ENCODE measurements around the gene MOCS1. TPM values are rescaled to one million over a fixed set of nuclear protein-coding genes. Genes with fewer than 3 reads are reported as not detected.
A peak's percentile ranks its signal among the peaks of the same experiment; 100 is the strongest.

Gene MOCS1
- total RNA-seq, 1 donor = 8.4 TPM

DNA sequence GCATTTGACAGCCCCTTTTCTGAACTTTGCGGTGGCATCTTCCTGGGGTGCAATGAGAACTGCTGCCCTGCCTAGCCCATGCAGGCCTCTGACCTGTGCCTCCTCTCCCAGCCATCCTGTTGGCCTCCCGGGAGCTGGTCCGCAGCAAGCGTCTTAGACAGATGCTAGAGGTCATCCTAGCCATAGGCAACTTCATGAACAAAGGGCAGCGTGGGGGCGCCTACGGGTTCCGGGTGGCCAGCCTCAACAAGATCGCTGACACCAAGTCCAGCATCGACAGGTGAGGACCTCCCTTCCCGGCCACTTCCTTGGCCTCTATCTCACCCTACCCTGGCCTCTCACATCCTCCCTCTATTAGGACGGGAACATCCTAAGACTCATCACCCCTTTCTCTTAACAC lies 37.6 kb downstream of the MOCS1 start:
- TF ChIP-seq, protein P1, sequence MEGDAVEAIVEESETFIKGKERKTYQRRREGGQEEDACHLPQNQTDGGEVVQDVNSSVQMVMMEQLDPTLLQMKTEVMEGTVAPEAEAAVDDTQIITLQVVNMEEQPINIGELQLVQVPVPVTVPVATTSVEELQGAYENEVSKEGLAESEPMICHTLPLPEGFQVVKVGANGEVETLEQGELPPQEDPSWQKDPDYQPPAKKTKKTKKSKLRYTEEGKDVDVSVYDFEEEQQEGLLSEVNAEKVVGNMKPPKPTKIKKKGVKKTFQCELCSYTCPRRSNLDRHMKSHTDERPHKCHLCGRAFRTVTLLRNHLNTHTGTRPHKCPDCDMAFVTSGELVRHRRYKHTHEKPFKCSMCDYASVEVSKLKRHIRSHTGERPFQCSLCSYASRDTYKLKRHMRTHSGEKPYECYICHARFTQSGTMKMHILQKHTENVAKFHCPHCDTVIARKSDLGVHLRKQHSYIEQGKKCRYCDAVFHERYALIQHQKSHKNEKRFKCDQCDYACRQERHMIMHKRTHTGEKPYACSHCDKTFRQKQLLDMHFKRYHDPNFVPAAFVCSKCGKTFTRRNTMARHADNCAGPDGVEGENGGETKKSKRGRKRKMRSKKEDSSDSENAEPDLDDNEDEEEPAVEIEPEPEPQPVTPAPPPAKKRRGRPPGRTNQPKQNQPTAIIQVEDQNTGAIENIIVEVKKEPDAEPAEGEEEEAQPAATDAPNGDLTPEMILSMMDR (IDR thresholded peaks at IDR 0.05; ENCODE audit: insufficient read depth, low read length) = no peak
- DNase-seq (ENCODE audit: low read depth) = no peak
- H3K4me3 ChIP-seq (ENCODE audit: low read depth, low read length) = no peak overlapping the region

DNA sequence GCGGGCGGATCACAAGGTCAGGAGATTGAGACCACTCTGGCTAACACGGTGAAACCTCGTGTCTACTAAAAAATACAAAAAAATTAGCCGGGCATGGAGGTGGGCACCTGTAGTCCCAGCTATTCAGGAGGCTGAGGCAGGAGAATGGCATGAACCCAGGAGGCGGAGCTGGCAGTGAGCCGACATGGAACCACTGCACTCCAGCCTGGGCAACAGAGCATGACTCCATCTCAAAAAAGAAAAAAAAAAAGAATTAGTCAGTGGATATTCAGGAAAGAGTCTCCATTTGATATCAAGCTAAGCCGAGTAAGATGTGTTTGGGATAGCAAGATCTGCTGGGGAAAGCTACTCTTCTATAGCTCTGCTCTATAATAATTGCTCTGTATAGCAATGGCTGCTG lies 41.0 kb downstream of the MOCS1 start:
- DNase-seq (ENCODE audit: low read depth) = no peak
- no peak overlapping the region for H3K4me3 ChIP-seq (ENCODE audit: low read depth, low read length)
- TF ChIP-seq, protein P1 (IDR thresholded peaks at IDR 0.05; ENCODE audit: insufficient read depth, low read length) = no peak

DNA sequence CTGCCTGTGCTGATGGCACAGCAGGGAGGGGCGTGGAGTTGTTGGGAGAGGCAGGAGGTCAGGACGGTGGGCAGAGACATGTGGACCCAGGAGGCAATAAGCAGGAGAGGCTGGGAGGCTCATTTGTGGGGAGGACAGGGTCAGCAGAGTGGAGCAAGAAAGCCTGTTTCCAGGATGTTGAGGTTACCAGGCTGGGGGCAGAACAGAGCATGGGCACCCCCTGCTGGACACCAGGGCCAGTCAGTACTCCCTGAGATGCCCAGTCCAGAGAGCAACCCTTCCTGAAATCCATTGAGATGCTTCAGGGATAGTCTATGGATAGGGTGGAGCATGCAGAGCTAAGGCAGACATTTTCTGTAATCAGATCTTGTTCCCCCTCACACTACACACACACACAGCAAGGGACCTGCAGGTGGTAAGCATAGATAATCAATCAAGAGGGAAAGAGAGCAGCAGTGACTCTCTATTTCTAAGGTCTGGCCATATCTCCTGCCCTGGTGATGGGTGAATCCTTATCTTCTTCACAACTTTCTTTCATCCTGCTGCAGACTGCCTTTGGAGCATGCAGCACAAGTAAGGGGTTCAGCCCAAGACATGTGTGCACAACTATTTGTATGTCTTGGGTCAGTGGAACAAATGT lies 41.7 kb downstream of the MOCS1 start:
- no peak overlapping the region for H3K4me3 ChIP-seq (ENCODE audit: low read depth, low read length)
- peak; percentile 81 for DNase-seq (ENCODE audit: low read depth)
- TF ChIP-seq, protein P1 (IDR thresholded peaks at IDR 0.05; ENCODE audit: insufficient read depth, low read length) = peak; percentile 94

DNA sequence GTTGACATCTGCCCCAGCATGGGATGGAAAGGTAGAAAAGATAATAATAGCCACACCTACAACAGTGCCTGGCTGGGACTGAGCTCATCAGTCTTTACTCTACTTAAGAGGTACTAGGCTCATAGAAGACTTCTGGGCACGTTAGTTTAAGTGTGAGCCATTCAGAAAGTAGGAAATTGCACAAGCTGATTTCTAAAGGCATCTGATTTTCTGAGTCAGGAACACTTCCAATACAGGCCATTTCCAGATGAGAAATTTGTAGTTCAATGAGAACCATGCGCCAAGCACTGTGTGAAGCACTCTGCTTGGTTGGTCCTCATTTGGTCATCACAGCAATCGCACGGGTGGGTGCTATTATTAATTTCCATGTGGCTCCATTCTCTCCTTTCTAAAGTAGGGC lies 42.3 kb downstream of the MOCS1 start:
- H3K4me3 ChIP-seq (ENCODE audit: low read depth, low read length) = no peak overlapping the region
- DNase-seq (ENCODE audit: low read depth) = no peak
- TF ChIP-seq, protein P1 (IDR thresholded peaks at IDR 0.05; ENCODE audit: insufficient read depth, low read length) = no peak

DNA sequence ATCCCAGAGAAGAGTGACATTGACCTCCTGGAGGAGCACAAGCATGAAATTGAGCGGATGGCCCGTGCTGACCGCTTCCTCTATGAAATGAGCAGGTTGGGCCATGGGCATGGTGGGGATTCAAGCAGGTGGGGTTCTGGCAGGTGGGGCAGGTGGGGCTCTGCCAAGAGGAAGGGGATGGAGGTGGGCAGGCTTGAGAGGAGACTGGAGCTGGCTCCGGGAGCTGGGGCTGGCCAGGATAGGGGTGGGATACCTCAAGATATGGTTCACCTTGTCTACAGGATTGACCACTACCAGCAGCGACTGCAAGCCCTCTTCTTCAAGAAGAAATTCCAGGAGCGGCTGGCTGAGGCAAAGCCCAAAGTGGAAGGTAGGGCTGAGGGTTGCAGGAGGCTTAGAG lies 42.9 kb downstream of the MOCS1 start:
- DNase-seq (ENCODE audit: low read depth) = no peak
- no peak overlapping the region for H3K4me3 ChIP-seq (ENCODE audit: low read depth, low read length)
- TF ChIP-seq, protein P1 (IDR thresholded peaks at IDR 0.05; ENCODE audit: insufficient read depth, low read length) = no peak

DNA sequence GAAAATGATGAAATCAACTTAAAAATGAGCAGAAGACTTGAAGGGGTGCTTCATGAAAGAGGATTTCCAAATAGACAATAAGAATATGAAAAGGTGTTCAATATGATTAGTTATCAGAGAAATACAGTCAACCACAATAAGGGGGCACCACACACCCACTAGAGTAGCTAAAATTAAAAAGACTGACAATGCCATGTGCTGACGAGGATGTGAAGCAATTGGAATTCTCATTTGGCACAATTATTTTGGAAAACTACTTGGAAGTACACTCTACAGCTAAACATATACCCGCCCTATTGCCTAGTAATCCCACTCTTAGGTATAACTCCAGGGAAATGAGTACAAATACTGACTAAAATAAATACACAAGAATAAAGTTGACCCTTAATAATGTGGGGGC lies 45.0 kb downstream of the MOCS1 start:
- DNase-seq (ENCODE audit: low read depth) = no peak
- TF ChIP-seq, protein P1 (IDR thresholded peaks at IDR 0.05; ENCODE audit: insufficient read depth, low read length) = no peak

More for the DNA sequence above, 45.0 kb downstream of the MOCS1 start:
- no peak overlapping the region for H3K4me3 ChIP-seq (ENCODE audit: low read depth, low read length)

Measured in fibroblast of the aortic adventitia (primary cell).